Measurements from ENCODE around the gene PRAMEF2. TPM values are rescaled to one million over a fixed set of nuclear protein-coding genes. Genes with fewer than 3 reads are reported as not detected.

Gene PRAMEF2
- total and polyA plus RNA-seq, 2 of the 8 experiments (the other 6 are each of a cell fraction or from before 2014, with no cell fraction given) = not detected

DNA sequence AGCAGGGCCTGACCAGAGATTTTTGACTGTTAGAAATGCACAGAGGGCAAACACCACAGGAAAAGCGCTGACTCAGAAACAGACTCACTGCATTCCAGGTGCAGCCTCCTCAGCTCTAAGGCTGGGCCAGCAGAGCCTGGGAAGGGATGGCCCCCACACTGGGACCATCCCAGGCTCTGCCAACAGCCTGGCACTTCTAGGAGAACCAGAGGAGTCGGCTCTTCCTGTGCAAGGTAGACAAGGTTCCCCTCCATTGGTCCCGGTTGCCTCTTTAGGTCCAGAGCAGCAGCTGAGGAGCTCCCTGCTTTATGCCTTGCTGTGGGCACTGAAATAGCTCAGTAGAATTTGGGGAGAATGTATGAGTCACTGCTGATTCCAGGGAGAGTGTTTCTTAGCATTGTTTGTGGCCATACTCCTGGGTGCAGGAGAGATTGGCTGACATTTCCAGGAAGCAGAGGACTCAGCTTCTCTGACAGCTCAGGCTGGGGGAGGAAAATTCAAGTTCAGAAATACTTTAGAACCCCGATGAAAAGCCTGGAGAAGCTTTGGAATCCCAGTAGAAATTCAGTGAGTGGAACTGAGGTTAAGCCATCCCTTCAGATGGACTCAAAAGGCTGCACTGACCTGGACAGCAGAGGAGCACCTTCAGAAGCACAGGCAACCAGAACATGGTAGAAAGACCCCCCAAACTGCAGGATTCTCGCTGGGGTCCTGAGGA, 46.0 kb upstream of the PRAMEF2 start:
- H3K36me3 ChIP-seq (ENCODE audit: control insufficient read depth in 2 of 4, insufficient read depth in 4 of 4, low read length in 3 of 4) = no peaks in the 10 kb centered on the region
- H4K91ac ChIP-seq (replicated peaks; ENCODE audit: insufficient read length, low read length) = no peak overlapping the region
- H2BK120ac ChIP-seq (replicated peaks; ENCODE audit: low read depth, low read length) = no peak overlapping the region
- no peak overlapping the region for H3K4ac ChIP-seq (replicated peaks; ENCODE audit: insufficient read length, low read depth, low read length)
- CTCF ChIA-PET (ENCODE audit: partially characterized antibody) = no interaction called here
- H3K18ac ChIP-seq (ENCODE audit: extremely low read depth, low read length) = no peak overlapping the region
- DNase-seq (ENCODE audit: low read depth in 1 of 2, low spot score in 2 of 2) (no peak), FAIRE-seq (no peak)
- H3K79me2 ChIP-seq (ENCODE audit: control insufficient read depth in 1 of 2, insufficient read depth in 2 of 2, low read length in 2 of 2) = no peaks in the 10 kb centered on the region
- H3K79me1 ChIP-seq (ENCODE audit: low read depth, low read length) = no peaks in the 10 kb centered on the region
- no peak overlapping the region for H3K27ac ChIP-seq (ENCODE audit: low read depth, low read length)
- no peak overlapping the region for H4K8ac ChIP-seq (ENCODE audit: extremely low read depth, insufficient read depth, low read length)
- H3K23ac ChIP-seq (ENCODE audit: insufficient read length) = no peak overlapping the region
- H3K23me2 ChIP-seq (ENCODE audit: low read depth, low read length) = no peaks in the 10 kb centered on the region
- H2BK20ac ChIP-seq (ENCODE audit: low read length) = no peak overlapping the region
- no peaks in the 10 kb centered on the region for H3K4me1 ChIP-seq (replicated peaks in 1 of 4; ENCODE audit: control insufficient read depth in 3 of 4, insufficient read depth in 4 of 4, low read length in 3 of 4)
- WGBS, 2 experiments (ENCODE audit: extremely low coverage in 1 of 2, insufficient coverage in 1 of 2, insufficient read length in 1 of 2, insufficient replicate concordance in 2 of 2, low coverage in 1 of 2, low lambda C conversion rate in 2 of 2, missing lambda C conversion rate in 1 of 2) = 65% methylated on average over 5 of the region's 5 CpGs; no CpG with 5 or more reads in 1 of the 2 experiments
- no peak overlapping the region for H2BK12ac ChIP-seq (ENCODE audit: low read depth, low read length)
- POLR2A ChIA-PET (ENCODE audit: partially characterized antibody) = no interaction called here
- no peak overlapping the region for H2BK5ac ChIP-seq (ENCODE audit: low read depth, low read length)
- no peak for TF ChIP-seq BACH1 (IDR thresholded peaks at IDR 0.05; ENCODE audit: low read length)
- TF ChIP-seq, protein P1, sequence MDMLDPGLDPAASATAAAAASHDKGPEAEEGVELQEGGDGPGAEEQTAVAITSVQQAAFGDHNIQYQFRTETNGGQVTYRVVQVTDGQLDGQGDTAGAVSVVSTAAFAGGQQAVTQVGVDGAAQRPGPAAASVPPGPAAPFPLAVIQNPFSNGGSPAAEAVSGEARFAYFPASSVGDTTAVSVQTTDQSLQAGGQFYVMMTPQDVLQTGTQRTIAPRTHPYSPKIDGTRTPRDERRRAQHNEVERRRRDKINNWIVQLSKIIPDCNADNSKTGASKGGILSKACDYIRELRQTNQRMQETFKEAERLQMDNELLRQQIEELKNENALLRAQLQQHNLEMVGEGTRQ (IDR thresholded peaks at IDR 0.05; ENCODE audit: low read length) = no peak
- no peak overlapping the region for H2BK15ac ChIP-seq (ENCODE audit: low read length)
- H3K9me3 ChIP-seq (ENCODE audit: insufficient read depth in 2 of 2, low read depth in 1 of 2, low read length in 1 of 2) = peaks cover 27 to 61% of the 10 kb centered on the region in 2 experiments
- no peaks in the 10 kb centered on the region for H4K20me1 ChIP-seq (replicated peaks in 1 of 2; ENCODE audit: control insufficient read depth in 1 of 2, insufficient read depth in 2 of 2, low read length in 2 of 2)
- H3K9ac ChIP-seq (replicated peaks in 1 of 4; ENCODE audit: extremely low read depth in 1 of 4, low read depth in 3 of 4, low read length in 3 of 4) = no peak overlapping the region
- no peak overlapping the region for H3K4me2 ChIP-seq (ENCODE audit: insufficient read depth in 1 of 2, low read depth in 2 of 2, low read length in 2 of 2)
- H4K5ac ChIP-seq (ENCODE audit: insufficient read length, low read depth, low read length) = no peak overlapping the region
- no peak overlapping the region for H3K4me3 ChIP-seq (ENCODE audit: extremely low read depth in 1 of 4, insufficient read depth in 2 of 4, low read depth in 3 of 4, low read length in 4 of 4)
- H3K27me3 ChIP-seq (replicated peaks in 1 of 4; ENCODE audit: control insufficient read depth in 3 of 4, extremely low read depth in 1 of 4, insufficient read depth in 3 of 4, low read length in 3 of 4) = no peaks in the 10 kb centered on the region
- no peak overlapping the region for H2AK5ac ChIP-seq (ENCODE audit: low read depth, low read length)
- H2AFZ ChIP-seq (ENCODE audit: low read length) = no peak overlapping the region
- H3K14ac ChIP-seq (ENCODE audit: insufficient read length) = no peak overlapping the region
- no peak overlapping the region for H3K56ac ChIP-seq (replicated peaks; ENCODE audit: insufficient read length, low read depth, low read length)

All from H1 (cell line).